Cardiac fibroblast (primary cell): ENCODE data around the gene EMP1.

ENCODE experiments used
- DNase-seq, 2 donors: peaks; one replicate each; pipeline versions ENCODE4 v3.0.0 to v3.0.0-alpha.2; 2010; ENCODE audit warnings: low read depth in 2 of 2
- H3K4me3 ChIP-seq, 2 donors: replicated peaks in 1 of 2; 1 replicate in 1 of 2; 2 replicates in 1 of 2; pipeline ENCODE4 v1.5.1; 2011; ENCODE audit warnings: low read depth in 2 of 2, low read length in 2 of 2, mild to moderate bottlenecking in 2 of 2, moderate library complexity in 1 of 2
- CTCF ChIP-seq: IDR thresholded peaks from one replicate; pipeline ENCODE4 v1.5.1; 2011; ENCODE audit warnings: low read depth, mild to moderate bottlenecking, low read length, inconsistent platforms

Gene EMP1

GRCh38 chr12:13241833-13242488 lies 45.4 kb downstream of the EMP1 start:
- no peak overlapping the region for H3K4me3 ChIP-seq
- no peak for DNase-seq
- TF ChIP-seq CTCF, result no peak

GRCh38 chr12:13242936-13243335 lies 46.4 kb downstream of the EMP1 start:
- H3K4me3 ChIP-seq, result no peak overlapping the region
- TF ChIP-seq CTCF, result no peak
- no peak for DNase-seq

- no peak for TF ChIP-seq CTCF
- peak; percentile 36 to 72 for DNase-seq
- no peak overlapping the region for H3K4me3 ChIP-seq
Observed at GRCh38 chr12:13243516-13244070, 47.1 kb downstream of the EMP1 start.

GRCh38 chr12:13247596-13247995 lies 51.1 kb downstream of the EMP1 start:
- TF ChIP-seq CTCF, result no peak
- DNase-seq, result no peak

GRCh38 chr12:13248964-13249363 lies 52.4 kb downstream of the EMP1 start:
- TF ChIP-seq CTCF, result no peak
- DNase-seq, result peak in 1 of 2 donors; percentile 30
- H3K4me3 ChIP-seq, result no peak overlapping the region

More at GRCh38 chr12:13247596-13247995, 51.1 kb downstream of the EMP1 start:
- no peak overlapping the region for H3K4me3 ChIP-seq

- H3K4me3 ChIP-seq, result no peak overlapping the region
- peak; percentile 27 to 86 for DNase-seq
- no peak for TF ChIP-seq CTCF
Observed at GRCh38 chr12:13250416-13250815, 53.9 kb downstream of the EMP1 start.
